ENCODE data around the gene DOCK10.

The DOCK10 gene

GRCh38 chr2:224816816-224817215 lies 225.5 kb downstream of the DOCK10 start:
- no peak for DNase-seq

DNA sequence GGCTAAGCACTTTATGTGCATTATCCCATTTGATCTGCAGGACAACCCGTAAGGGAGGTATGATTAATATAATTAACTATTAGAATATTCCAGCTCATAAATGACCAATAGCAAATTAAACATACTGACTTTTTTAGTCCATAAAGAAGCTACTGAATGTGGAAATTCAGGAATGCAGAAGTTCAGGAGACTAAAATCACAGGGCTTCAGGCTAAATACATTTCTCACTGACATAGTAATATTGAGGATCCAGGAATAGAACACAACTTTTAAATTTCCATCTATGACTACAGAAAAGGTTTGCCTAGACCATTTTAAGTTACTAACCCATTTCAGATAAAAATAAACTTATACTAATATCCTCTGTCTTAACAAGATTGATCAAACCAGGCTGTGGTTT lies 228.7 kb downstream of the DOCK10 start:
- no peak for DNase-seq

DNA sequence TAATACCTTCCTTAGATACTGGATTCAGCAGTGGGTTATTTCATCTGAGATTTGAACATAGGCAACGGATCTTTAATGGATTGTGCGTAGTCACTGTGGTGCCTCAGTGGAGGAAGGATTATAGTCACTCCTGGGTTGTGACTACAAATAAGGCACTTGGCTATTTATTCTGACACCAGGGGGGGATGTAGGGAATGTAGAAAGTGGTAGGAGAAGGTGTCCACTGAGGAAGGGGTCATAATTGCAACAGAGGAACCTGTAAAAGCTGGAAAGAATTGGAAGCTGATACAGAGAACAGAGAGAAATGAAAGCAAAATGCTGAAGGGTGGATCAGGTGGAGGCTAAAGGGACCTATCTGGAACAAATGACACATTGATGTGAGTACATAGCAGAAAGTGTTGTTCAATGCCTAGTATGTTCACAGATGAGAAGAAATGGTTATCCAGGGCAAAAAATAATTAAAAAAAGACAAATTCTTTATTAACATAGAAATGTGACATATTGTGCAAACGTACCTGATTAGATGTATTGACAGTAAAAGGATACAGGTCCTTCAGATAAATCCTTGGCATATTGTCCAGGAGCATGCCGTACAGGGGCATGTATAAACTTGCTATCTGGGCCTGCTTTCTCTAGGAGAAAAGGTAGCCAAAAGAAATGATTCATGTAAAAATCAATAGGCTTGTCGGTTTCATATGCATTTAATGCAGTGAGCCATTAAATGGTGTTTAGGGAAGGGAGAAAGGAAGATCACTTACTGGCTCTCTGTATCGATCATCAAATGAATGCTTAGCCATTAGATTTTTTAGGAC lies 234.9 kb downstream of the DOCK10 start:
- no peak for DNase-seq

DNA sequence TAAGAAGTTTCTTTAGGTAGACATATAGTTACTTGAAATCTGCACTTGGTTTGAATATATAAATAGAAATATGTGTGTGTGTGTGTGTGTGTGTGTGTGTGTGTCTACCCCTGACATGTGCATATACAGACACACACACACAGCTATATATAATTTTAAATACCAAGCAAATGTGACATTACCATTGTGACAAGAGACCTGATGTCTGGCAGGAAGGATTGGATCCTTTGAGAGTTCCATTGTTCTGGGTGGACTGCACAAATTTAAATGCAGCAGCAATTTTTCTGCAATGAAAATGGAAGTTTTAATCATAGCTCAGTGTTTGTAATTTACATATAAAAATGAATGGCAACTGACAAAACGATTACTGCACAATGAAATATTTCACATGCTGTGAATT lies 238.3 kb downstream of the DOCK10 start:
- no peak for DNase-seq

DNA sequence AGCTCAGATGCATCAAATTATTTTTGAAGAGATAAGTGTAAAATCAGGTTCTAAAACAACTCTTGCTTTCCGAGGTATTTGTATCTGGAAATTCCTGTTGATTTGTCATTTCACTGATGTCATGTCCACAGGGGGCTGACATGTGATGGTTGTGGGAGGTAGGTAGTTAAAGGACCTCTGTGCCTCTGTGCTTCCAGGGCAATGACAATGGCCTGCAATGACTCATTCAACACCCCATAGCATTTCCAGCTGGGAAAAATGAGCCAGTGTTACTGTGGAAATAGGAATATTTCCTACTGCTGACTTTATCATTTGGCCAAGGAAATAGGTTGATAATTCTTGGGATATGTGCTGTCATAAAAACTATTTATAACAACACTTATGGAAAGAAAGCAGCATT lies 239.9 kb downstream of the DOCK10 start:
- DNase-seq = no peak

DNA sequence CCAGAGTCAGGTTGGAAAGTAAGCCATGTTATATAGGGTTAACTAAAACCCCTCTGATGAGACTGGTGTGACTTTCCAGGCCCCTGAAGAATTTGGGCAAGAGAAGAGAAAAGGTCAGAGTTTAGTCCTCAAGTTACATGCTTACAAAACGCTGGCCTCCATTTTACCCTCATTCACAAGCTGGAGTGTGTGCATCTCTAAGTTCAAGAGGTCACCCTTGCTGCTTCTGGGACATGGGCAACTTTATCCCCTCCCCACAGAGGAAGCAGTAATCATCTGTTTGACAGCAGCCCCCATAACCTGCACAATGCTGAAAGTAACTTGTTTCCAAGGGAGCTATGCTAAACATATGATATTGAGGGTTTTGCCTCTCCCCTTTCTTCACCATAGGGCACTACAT lies 240.9 kb downstream of the DOCK10 start:
- no peak for DNase-seq

- no peak for DNase-seq
These were observed 242.6 kb downstream of the DOCK10 start for GRCh38 chr2:224799691-224800090.

GRCh38 chr2:224798180-224798579 lies 244.1 kb downstream of the DOCK10 start:
- DNase-seq = no peak

DNA sequence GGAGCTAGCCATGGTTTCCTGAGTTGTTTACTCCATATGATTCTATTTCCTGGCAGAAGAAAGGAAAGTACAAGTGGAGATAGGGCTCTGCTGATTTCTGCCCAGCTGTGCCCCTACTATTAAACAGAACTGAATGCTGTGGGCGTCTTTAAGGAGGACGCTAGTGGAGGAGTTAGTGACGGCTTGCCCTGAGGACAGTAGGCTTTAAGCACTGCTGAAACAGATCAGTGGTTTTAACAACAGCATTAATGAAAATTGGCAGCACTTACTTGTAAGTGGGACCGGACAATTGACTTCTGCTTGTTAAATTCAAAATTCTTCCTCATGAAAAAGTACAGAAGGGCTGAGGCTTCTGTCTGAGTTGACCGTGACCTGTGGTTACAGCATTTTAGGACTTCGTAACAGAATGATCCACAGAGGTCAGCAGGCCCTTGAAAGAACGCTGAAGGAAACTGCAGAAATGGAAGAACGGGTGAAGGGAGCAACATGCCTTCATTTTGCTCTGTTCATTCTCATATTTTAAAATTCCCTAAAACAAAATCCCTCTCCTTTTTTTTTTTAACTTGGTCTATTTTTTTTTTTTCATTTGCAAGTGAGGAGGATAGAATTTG lies 245.5 kb downstream of the DOCK10 start:
- no peak for DNase-seq

DNA sequence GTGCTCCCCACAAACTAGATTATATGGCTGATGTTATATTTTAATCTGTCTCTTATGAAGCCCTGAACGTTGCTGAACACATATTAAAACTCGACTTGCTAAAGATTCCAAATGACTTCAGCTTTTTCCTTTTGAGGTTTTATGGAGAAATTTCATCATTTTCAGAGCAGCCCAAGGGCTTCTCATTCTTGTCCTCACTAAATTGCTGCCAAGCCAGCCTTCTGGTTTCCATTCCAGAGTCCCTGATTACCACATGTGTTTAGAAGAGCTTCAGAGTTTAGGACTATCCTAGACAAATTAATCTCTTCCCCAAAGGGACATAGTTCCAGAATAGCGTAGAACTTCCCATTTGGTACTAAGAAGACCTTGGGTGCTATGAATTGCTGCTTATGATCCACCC lies 248.3 kb downstream of the DOCK10 start:
- DNase-seq = no peak

GRCh38 chr2:224786848-224787247 lies 255.4 kb downstream of the DOCK10 start:
- DNase-seq = no peak

DNA sequence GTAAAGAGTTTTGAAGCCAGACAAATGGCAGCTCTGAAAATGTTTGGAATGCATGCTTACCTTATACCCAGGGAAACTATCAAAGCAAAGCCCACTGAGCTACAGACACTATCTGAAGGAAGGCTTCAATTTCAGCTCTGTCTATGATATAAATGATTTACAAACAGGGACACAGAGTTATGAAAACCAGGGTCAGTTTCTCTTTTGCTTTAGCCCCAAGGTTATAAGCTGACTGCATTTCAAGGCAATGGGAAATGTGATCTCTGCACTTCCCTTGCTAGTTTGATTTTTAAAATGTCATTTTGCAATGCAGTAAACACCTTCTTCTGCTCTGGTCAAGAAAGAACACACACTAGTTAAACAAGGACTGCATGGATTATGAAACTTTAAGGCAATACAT lies 260.9 kb downstream of the DOCK10 start:
- no peak for DNase-seq

DNA sequence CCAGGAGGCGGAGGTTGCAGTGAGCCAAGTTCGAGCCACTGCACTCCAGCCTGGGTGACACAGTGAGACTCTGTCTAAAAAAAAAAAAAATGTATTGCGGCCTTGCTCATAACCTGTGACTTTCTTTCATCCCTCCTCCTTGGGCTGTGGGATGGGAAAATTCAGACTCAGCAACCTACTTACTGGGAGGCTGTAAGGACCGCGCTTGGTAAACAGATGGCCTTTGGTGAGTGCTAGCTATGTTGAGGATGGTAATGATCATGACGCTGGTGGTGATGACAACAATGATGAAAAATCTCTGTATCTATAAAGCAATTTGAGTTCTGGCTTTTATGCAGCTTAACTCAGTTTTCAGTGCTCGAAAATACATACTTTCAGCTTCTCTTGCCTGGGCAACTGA lies 261.4 kb downstream of the DOCK10 start:
- no peak for DNase-seq

DNA sequence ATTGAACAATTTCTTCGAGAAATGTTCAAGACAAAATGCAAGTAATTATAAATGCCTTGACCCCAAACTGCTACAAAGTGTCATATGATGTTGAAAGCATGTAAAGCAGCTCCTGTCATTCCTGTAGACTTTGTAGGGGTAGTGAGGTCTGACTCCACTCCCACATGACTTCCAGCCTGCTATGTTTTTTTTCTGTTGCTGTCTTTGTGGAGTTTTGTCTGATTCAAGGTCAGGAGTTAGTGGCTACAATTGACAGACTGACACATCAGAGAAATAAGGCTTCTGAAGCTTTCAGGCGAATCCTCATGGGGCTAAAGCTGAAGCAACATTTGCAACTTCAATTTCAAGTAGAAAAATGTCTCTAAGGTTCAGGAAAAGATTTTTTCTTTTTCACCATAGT lies 262.2 kb downstream of the DOCK10 start:
- DNase-seq = no peak

DNA sequence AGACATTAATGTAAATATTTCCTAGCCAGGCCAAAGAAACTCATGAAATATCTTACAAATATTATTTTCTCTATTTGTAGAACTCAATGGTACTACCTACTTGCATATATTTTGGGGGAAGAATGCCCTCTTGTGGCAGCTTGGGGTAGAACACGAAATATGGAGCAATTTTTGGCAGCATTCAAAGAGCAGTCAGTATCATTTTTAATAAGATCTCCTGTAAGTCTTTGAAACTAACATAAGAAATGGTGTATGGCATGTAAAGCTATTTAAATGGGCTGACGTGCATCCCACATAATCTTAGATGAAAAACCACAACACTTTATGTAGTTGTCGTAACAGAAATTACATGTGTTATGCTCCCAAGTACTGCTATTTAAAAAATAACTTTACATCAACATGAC lies 263.8 kb downstream of the DOCK10 start:
- DNase-seq = peak; percentile 69

GRCh38 chr2:224777559-224777930 lies 264.7 kb downstream of the DOCK10 start:
- DNase-seq = no peak

- no peak for DNase-seq
These were observed 265.3 kb downstream of the DOCK10 start for GRCh38 chr2:224776795-224777558.

DNA sequence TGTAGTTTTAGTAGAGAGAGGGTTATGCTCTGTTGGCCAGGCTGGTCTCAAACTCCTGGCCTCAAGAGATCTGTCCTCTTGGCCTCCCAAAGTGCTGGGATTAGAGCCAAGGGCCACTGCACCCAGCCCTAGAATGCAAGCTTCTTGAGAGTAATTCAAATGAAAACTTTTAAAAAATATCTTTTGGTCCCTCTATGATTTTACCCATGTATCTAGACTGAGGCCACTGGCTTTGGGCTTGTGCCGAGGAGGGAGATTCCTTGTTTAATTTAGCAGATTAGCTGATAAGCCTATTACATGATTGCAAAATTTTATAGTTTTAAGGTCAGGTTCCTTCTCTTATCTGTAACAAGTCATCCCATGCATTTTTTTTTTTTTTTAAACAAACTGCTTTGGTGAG lies 266.6 kb downstream of the DOCK10 start:
- DNase-seq = no peak

DNA sequence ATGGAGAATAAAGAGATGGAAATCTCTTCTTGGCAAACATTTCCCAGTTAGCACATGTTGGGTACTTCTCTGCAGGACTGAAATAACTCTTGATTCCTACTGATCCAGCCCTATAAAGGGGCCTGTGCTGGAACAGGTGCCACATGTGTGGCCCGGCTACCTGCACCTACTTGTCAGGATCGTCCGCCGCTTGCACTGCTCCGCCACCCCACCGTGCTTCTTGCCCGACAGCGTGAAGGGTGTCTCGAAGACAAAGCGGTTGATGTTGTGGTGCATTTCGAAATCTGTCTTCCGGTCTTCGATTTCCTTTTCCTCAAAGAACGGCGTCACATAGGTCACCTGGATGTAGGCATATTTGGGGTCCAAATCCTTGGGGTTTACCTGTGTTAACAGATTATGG lies 267.5 kb downstream of the DOCK10 start:
- DNase-seq = no peak

GRCh38 chr2:224772494-224772893 lies 269.8 kb downstream of the DOCK10 start:
- no peak for DNase-seq

DNA sequence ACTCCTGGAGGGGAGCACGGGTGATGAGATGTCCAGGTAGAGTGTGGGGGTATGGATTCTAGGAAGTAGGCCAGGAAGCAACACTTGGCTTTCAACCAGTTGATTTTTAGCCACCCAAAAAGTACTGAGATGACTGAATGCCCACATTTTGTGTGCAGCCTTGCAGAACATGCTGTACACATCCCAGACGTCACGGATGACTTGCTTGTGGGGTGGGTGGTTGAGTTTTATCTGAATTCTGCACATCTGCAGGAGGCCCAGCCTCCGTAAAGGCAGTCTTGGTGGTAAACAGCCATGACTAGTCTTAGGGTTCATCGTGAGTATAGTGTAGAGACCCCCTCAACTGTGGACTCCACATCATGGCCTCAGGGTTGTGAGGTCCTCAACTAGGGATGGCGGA lies 272.8 kb downstream of the DOCK10 start:
- no peak for DNase-seq

DNA sequence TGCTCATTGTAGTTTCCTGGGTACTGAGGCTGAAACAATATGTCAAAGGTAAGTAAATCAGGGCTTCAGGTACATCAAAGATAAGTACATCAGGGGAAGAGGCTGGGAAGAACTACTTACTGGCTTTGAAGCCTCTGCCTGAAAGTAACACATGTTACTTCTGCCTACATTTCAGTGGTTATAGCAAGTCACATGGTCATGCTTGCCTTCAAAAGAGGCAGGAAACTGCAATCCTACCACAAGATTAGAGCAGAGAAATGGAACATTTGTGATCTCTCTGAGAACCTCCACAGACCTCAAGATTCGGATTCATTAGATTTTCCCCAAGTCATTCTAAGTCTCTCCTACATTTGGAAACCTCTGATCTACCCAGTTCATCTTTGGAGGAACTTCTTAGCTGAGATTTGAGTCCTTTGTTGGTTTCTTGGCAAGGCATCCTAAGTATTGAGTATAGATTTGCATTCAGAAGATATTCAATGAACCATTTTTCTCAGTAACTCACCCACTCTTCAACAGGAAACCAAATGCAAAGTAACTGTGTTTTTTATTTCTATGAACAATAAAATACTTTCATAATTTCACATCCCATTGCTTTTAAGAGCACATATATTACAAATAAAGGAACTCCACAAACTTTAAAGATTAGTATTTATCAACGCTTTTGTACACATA lies 277.6 kb downstream of the DOCK10 start:
- DNase-seq = no peak

- DNase-seq = no peak
These were observed 284.2 kb downstream of the DOCK10 start for GRCh38 chr2:224757934-224758548.
